ENCODE measurements around the gene MITF.

DNA sequence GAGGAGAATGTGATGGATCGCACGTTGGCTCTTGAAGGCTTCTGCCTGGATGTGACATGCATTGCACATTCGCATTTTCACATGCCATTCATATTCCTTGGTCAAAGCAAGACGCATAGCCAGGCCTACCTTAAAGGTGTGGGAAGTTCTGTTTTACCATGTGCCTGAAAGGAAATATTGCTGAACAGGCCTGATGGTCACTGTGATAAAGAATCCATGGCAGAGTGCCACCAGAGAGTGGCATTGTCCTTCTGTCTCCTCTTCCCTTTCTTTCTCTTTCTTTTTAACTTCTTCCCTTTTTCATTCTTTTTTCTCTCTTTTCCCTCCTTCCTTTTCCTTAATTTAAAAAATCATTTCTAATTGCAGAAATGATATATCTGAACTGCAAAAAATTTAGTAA, 15.9 kb upstream of the MITF start:
- TF ChIP-seq, protein P1, sequence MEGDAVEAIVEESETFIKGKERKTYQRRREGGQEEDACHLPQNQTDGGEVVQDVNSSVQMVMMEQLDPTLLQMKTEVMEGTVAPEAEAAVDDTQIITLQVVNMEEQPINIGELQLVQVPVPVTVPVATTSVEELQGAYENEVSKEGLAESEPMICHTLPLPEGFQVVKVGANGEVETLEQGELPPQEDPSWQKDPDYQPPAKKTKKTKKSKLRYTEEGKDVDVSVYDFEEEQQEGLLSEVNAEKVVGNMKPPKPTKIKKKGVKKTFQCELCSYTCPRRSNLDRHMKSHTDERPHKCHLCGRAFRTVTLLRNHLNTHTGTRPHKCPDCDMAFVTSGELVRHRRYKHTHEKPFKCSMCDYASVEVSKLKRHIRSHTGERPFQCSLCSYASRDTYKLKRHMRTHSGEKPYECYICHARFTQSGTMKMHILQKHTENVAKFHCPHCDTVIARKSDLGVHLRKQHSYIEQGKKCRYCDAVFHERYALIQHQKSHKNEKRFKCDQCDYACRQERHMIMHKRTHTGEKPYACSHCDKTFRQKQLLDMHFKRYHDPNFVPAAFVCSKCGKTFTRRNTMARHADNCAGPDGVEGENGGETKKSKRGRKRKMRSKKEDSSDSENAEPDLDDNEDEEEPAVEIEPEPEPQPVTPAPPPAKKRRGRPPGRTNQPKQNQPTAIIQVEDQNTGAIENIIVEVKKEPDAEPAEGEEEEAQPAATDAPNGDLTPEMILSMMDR (IDR thresholded peaks at IDR 0.05), result no peak
- no peak for TF ChIP-seq POLR2AphosphoS5 (IDR thresholded peaks at IDR 0.05)

Data from suprapubic skin (tissue), 3 donors.